Right cardiac atrium (tissue), 5 donors: ENCODE data around the gene SLC25A44. TPM values are rescaled to one million over a fixed set of nuclear protein-coding genes. Genes with fewer than 3 reads are reported as not detected.

Experiments
- ATAC-seq, 2 donors: fragments of 200-7000 bp; cut with Tn5 transposase; one replicate each; pipeline versions ENCODE4 v1.8.0 to v1.9.1; 2020; ENCODE audit warnings: moderate library complexity in 2 of 2, mild to moderate bottlenecking in 1 of 2
- DNase-seq, 3 donors: peaks; one replicate each; pipeline ENCODE4 v3.0.0-alpha.2; 2020
- H3K27ac ChIP-seq: one replicate; pipeline ENCODE4 v1.5.1; 2013; ENCODE audit warnings: mild to moderate bottlenecking, low read length, control low read depth, moderate library complexity
- H3K27me3 ChIP-seq: one replicate; pipeline ENCODE4 v1.6.1; 2013; ENCODE audit not compliant: control insufficient read depth, insufficient read depth
- H3K4me1 ChIP-seq: one replicate; pipeline ENCODE4 v1.6.1; 2013; ENCODE audit warnings: low read length; ENCODE audit not compliant: control insufficient read depth, insufficient read depth
- H3K4me3 ChIP-seq: one replicate; pipeline ENCODE4 v1.5.1; 2013; ENCODE audit warnings: low read length, control low read depth
- H3K9me3 ChIP-seq: one replicate; pipeline ENCODE4 v1.6.1; 2013; ENCODE audit warnings: low read length; ENCODE audit not compliant: control insufficient read depth
- WGBS: extraction: QIAGEN DNeasy Blood & Tissue Kit; methylation state at CpG from one replicate; pipeline ENCODE4 v1.1.7; 2013; 5-methylcytosine and 5-hydroxymethylcytosine counted together
- intact Hi-C, 4 donors: fragments of 100-400 bp; cut with DNase I; formaldehyde crosslinking; loops; one replicate each; pipeline versions ENCODE4 v1.11.0 to v1.14.0; 2022 to 2023
- polyA plus RNA-seq: library from polyadenylated mRNA; stranded (reverse); fragments of 200-250 nt; gene quantifications from one replicate; pipeline ENCODE4 v1.2.3, GENCODE V29; 2013
- total RNA-seq, 4 donors: library from RNA; stranded (reverse); fragmentation: NEBNext Ultra II Directional; extraction: Animal tissue kit (Norgen Biotek cat#: 25700); gene quantifications; one replicate each; pipeline ENCODE4 v1.2.1, GENCODE V29; 2021
- donor health status: healthy with polysubstance abuse.
- donor health status: DM: no; HTN: yes; CAD: no.
- donor health status: DM: no; HTN: no; CAD: no.
- donor health status: DM: no; HTN: yes; CAD: no; lungs with severe emphysema.
- donor health status: DM: yes; HTN: yes; CAD: no.

SLC25A44 gene
- total and polyA plus RNA-seq, 5 donors = 8.6 to 21.5 (median 15.3) TPM

- ATAC-seq = no peak
- no peak overlapping the region for H3K4me3 ChIP-seq
- no peak for DNase-seq
- no peak overlapping the region for H3K27ac ChIP-seq
- no peaks in the 10 kb centered on the region for H3K9me3 ChIP-seq
- 95% methylated on average over 3 of the region's 3 CpGs for WGBS
- H3K27me3 ChIP-seq = no peaks in the 10 kb centered on the region
- intact Hi-C loops = no loop called here
- H3K4me1 ChIP-seq = no peaks in the 10 kb centered on the region
Observed at GRCh38 chr1:156253634-156254033, 59.7 kb downstream of the SLC25A44 start.

- H3K27me3 ChIP-seq = no peaks in the 10 kb centered on the region
- intact Hi-C loops = no loop called here
- no peaks in the 10 kb centered on the region for H3K9me3 ChIP-seq
- no peak overlapping the region for H3K4me3 ChIP-seq
- H3K4me1 ChIP-seq = no peaks in the 10 kb centered on the region
- WGBS = 82% methylated on average over 2 of the region's 2 CpGs
- no peak overlapping the region for H3K27ac ChIP-seq
- no peak for DNase-seq
- ATAC-seq = no peak
Observed at GRCh38 chr1:156257711-156258110, 63.8 kb downstream of the SLC25A44 start.

- H3K4me1 ChIP-seq = no peaks in the 10 kb centered on the region
- H3K27ac ChIP-seq = no peak overlapping the region
- no peak overlapping the region for H3K4me3 ChIP-seq
- ATAC-seq = no peak
- 95% methylated on average over 8 of the region's 8 CpGs for WGBS
- no peaks in the 10 kb centered on the region for H3K9me3 ChIP-seq
- no peak for DNase-seq
- intact Hi-C loops = no loop called here
- no peaks in the 10 kb centered on the region for H3K27me3 ChIP-seq
Observed at GRCh38 chr1:156258859-156259258, 65.0 kb downstream of the SLC25A44 start.

GRCh38 chr1:156259805-156260204, 65.9 kb downstream of the SLC25A44 start:
- Histone ChIP-seq H3K4me1 (no peaks in the 10 kb centered on the region), H3K9me3 (no peaks in the 10 kb centered on the region), H3K4me3 (no peak overlapping the region), H3K27me3 (no peaks in the 10 kb centered on the region), H3K27ac (no peak overlapping the region)
- intact Hi-C loops = no loop called here
- WGBS = 68% methylated on average over 3 of the region's 3 CpGs
- ATAC-seq = no peak
- DNase-seq = no peak

- ATAC-seq = no peak
- WGBS = 93% methylated on average over 2 of the region's 2 CpGs
- DNase-seq = no peak
- Histone ChIP-seq H3K27ac (no peak overlapping the region), H3K4me1 (no peaks in the 10 kb centered on the region), H3K4me3 (no peak overlapping the region), H3K27me3 (no peaks in the 10 kb centered on the region), H3K9me3 (no peaks in the 10 kb centered on the region)
- intact Hi-C loops = no loop called here
Observed at GRCh38 chr1:156260896-156261295, 67.0 kb downstream of the SLC25A44 start.

Other genes with a start within 250 kb of the SLC25A44 start
- 10 to 100 TPM; 56.6 to 75.7 (median 66.7) TPM for gene ARHGEF2, start 215.6 kb upstream of the SLC25A44 start, total RNA-seq
- 34.9 TPM for gene ARHGEF2, start 215.6 kb upstream of the SLC25A44 start, polyA plus RNA-seq
- gene SSR2, start 173.2 kb upstream of the SLC25A44 start, total RNA-seq = 100 to 1,000 TPM in 1 of 4 donors, 10 to 100 TPM in 3; 82.0 to 112 (median 93.1) TPM
- 93.3 TPM for gene SSR2, start 173.2 kb upstream of the SLC25A44 start, polyA plus RNA-seq
- gene UBQLN4, start 140.3 kb upstream of the SLC25A44 start, total RNA-seq = 10 to 100 TPM; 23.9 to 28.7 (median 27.0) TPM
- 13.7 TPM for gene UBQLN4, start 140.3 kb upstream of the SLC25A44 start, polyA plus RNA-seq
- gene LAMTOR2, start 139.3 kb upstream of the SLC25A44 start, total RNA-seq = 10 to 100 TPM; 43.8 to 55.2 (median 51.5) TPM
- gene LAMTOR2, start 139.3 kb upstream of the SLC25A44 start, polyA plus RNA-seq = 100 TPM
- gene RAB25, start 132.9 kb upstream of the SLC25A44 start, total RNA-seq = not detected
- gene RAB25, start 132.9 kb upstream of the SLC25A44 start, polyA plus RNA-seq = 0.07 TPM
- under 1 TPM; 0.17 to 0.33 (median 0.19) TPM for gene MEX3A, start 111.6 kb upstream of the SLC25A44 start, total RNA-seq
- 0.25 TPM for gene MEX3A, start 111.6 kb upstream of the SLC25A44 start, polyA plus RNA-seq
- 100 to 1,000 TPM; 238 to 451 (median 281) TPM for gene LMNA, start 79.4 kb upstream of the SLC25A44 start, total RNA-seq
- gene LMNA, start 79.4 kb upstream of the SLC25A44 start, polyA plus RNA-seq = 247 TPM
- 1 to 10 TPM; 2.3 to 3.4 (median 2.7) TPM for gene SEMA4A, start 40.5 kb upstream of the SLC25A44 start, total RNA-seq
- 3.7 TPM for gene SEMA4A, start 40.5 kb upstream of the SLC25A44 start, polyA plus RNA-seq
- gene PMF1, start 18.9 kb downstream of the SLC25A44 start, total RNA-seq = 10 to 100 TPM; 55.3 to 62.9 (median 59.5) TPM
- gene PMF1, start 18.9 kb downstream of the SLC25A44 start, polyA plus RNA-seq = 93.6 TPM
- under 1 TPM in 3 of 4 donors, not detected in 1; 0.54 to 0.92 (median 0.66) TPM for gene BGLAP, start 48.1 kb downstream of the SLC25A44 start, total RNA-seq
- 0.45 TPM for gene BGLAP, start 48.1 kb downstream of the SLC25A44 start, polyA plus RNA-seq
- gene PAQR6, start 54.0 kb downstream of the SLC25A44 start, total RNA-seq = 1 to 10 TPM in 2 of 4 donors, under 1 TPM in 2; 0.68 to 1.5 (median 0.95) TPM
- 1.3 TPM for gene PAQR6, start 54.0 kb downstream of the SLC25A44 start, polyA plus RNA-seq
- gene SMG5, start 88.7 kb downstream of the SLC25A44 start, total RNA-seq = 10 to 100 TPM; 55.2 to 73.6 (median 62.2) TPM
- 55.3 TPM for gene SMG5, start 88.7 kb downstream of the SLC25A44 start, polyA plus RNA-seq
- 1 to 10 TPM in 3 of 4 donors, under 1 TPM in 1; 0.95 to 2.4 (median 1.9) TPM for gene TMEM79, start 90.2 kb downstream of the SLC25A44 start, total RNA-seq
- gene TMEM79, start 90.2 kb downstream of the SLC25A44 start, polyA plus RNA-seq = 1.9 TPM
- 10 to 100 TPM; 19.8 to 28.4 (median 25.5) TPM for gene GLMP, start 101.6 kb downstream of the SLC25A44 start, total RNA-seq
- 22.0 TPM for gene GLMP, start 101.6 kb downstream of the SLC25A44 start, polyA plus RNA-seq
- not detected for gene VHLL, start 105.2 kb downstream of the SLC25A44 start, total RNA-seq
- not detected for gene VHLL, start 105.2 kb downstream of the SLC25A44 start, polyA plus RNA-seq
- gene CCT3, start 144.2 kb downstream of the SLC25A44 start, total RNA-seq = 100 to 1,000 TPM; 126 to 151 (median 138) TPM
- gene CCT3, start 144.2 kb downstream of the SLC25A44 start, polyA plus RNA-seq = 125 TPM
- not detected for gene TSACC, start 144.4 kb downstream of the SLC25A44 start, total RNA-seq
- 0.38 TPM for gene TSACC, start 144.4 kb downstream of the SLC25A44 start, polyA plus RNA-seq
- gene RHBG, start 175.1 kb downstream of the SLC25A44 start, total RNA-seq = not detected
- 0.20 TPM for gene RHBG, start 175.1 kb downstream of the SLC25A44 start, polyA plus RNA-seq